CD4-positive, alpha-beta memory T cell (primary cell): Measurements from ENCODE around the gene CEP152. TPM values are rescaled to one million over a fixed set of nuclear protein-coding genes. Genes with fewer than 3 reads are reported as not detected.

Experiments used
- CTCF ChIA-PET: fragments of 350-600 bp; sonication (Branson Sonifier 250); formaldehyde crosslinking; loops from one replicate; lab custom pipeline; 2021; ENCODE audit warnings: inconsistent platforms; ENCODE audit not compliant: partially characterized antibody; lab: Charles Lee
- POLR2A ChIA-PET: fragments of 350-600 bp; sonication (Branson Sonifier 250); formaldehyde crosslinking; loops from one replicate; lab custom pipeline; 2021; ENCODE audit not compliant: partially characterized antibody; lab: Charles Lee
- DNase-seq, 5 donors: peaks; one replicate each; pipeline versions ENCODE4 v3.0.0 to v3.0.0-alpha.2; 2020 to 2022; ENCODE audit warnings: mixed read lengths in 1 of 5
- H3K27ac ChIP-seq: one replicate; pipeline ENCODE4 v1.7.0; 2013; ENCODE audit warnings: low read depth, low read length
- H3K27me3 ChIP-seq: 2 replicates; pipeline ENCODE4 v1.7.0; 2013; ENCODE audit warnings: mild to moderate bottlenecking, low read length, moderate library complexity; ENCODE audit not compliant: insufficient read depth
- H3K36me3 ChIP-seq: 2 replicates; pipeline ENCODE4 v1.7.0; 2013; ENCODE audit warnings: mild to moderate bottlenecking, low read length, moderate library complexity; ENCODE audit not compliant: insufficient read depth
- H3K4me1 ChIP-seq: 2 replicates; pipeline ENCODE4 v1.7.0; 2013; ENCODE audit warnings: mild to moderate bottlenecking, low read length, moderate library complexity; ENCODE audit not compliant: insufficient read depth
- H3K4me3 ChIP-seq, 2 donors: one replicate each; pipeline ENCODE4 v1.7.0; 2013; ENCODE audit warnings: low read length in 2 of 2, mild to moderate bottlenecking in 1 of 2
- H3K9me3 ChIP-seq, 2 donors: one replicate each; pipeline ENCODE4 v1.7.0; 2013; ENCODE audit warnings: low read length in 2 of 2, control low read depth in 1 of 2; ENCODE audit not compliant: control insufficient read depth in 1 of 2
- H3K27ac Mint-ChIP-seq, 7 donors: one replicate each; pipeline ENCODE4 v1.8.0; 2020 to 2021; ENCODE audit warnings: mixed read lengths in 7 of 7, mild to moderate bottlenecking in 6 of 7, inconsistent platforms in 3 of 7, moderate library complexity in 3 of 7
- H3K27me3 Mint-ChIP-seq, 2 donors: one replicate each; pipeline ENCODE4 v1.8.0; 2020 to 2021; ENCODE audit warnings: mixed read lengths in 2 of 2
- H3K36me3 Mint-ChIP-seq, 2 donors: one replicate each; pipeline ENCODE4 v1.8.0; 2020 to 2021; ENCODE audit warnings: mixed read lengths in 2 of 2, inconsistent platforms in 1 of 2, mild to moderate bottlenecking in 1 of 2
- H3K4me1 Mint-ChIP-seq, 4 donors: one replicate each; pipeline ENCODE4 v1.8.0; 2020 to 2021; ENCODE audit warnings: mixed read lengths in 4 of 4, mild to moderate bottlenecking in 1 of 4
- H3K4me3 Mint-ChIP-seq, 8 donors: one replicate each; pipeline ENCODE4 v1.8.0; 2020 to 2021; ENCODE audit warnings: mixed read lengths in 8 of 8, mild to moderate bottlenecking in 7 of 8, moderate library complexity in 6 of 8, inconsistent platforms in 3 of 8
- H3K9me3 Mint-ChIP-seq, 8 donors: one replicate each; pipeline ENCODE4 v1.8.0; 2020 to 2021; ENCODE audit warnings: mixed read lengths in 8 of 8, mild to moderate bottlenecking in 5 of 8, inconsistent platforms in 3 of 8, moderate library complexity in 1 of 8
- intact Hi-C: fragments of 100-400 bp; cut with micrococcal nuclease; formaldehyde crosslinking; loops from one replicate; pipeline ENCODE4 v1.15.1; 2023
- polyA plus RNA-seq, 2 donors: library from polyadenylated mRNA; unstranded; fragments of 300-500 nt; fragmentation: Illumina TruSeq; gene quantifications; one replicate each; pipeline ENCODE4 v1.2.3, GENCODE V29; 2021
- total RNA-seq, 2 experiments: library from RNA; stranded (reverse); gene quantifications; one replicate each; pipeline ENCODE4 v1.2.3, GENCODE V29; 2021

The CEP152 gene
- total and polyA plus RNA-seq, 4 experiments from 2014 or later, result 3.0 to 15.3 (median 11.3) TPM

DNA sequence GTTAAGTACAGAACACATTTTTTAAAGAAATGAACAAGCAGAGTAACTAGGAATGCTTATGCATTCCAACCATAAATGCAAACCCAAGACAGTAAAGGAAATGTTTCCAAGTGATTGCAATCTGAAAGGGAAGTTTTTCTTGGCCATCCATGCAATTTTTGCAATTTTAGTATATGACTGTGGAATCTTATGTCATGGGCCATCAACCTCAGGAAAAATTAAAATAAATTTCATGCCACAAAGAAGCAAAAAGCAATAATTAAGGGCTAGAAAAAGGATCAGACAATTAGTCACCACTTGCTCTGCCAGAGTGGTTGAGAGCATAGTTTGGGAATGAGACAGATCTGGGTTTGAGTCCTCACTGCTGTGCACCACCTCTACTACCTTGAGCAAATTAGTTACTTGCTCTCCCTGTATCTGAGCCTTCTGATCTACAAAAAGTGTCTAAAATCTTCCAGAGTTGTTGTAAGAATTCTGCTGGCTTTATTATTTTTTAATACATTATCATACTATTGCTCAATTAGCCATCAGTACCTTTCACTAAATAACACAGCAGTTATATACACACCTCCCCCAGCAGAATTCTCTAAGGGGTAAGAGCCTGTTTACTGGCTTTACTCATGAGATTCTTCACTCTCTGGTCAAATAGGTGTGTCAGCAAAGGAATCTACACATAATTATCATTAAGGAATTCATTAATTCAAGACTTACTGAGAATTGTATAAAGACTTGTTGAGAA is 115.6 kb downstream of the CEP152 start:
- H3K36me3 Mint-ChIP-seq, result no peaks in the 10 kb centered on the region
- H3K9me3 Mint-ChIP-seq, result peaks cover 0 to 3% (median 0%) of the 10 kb centered on the region in 8 donors
- Histone ChIP-seq H3K27ac (no peak overlapping the region), H3K9me3 (no peaks in the 10 kb centered on the region), H3K4me1 (no peaks in the 10 kb centered on the region), H3K27me3 (no peaks in the 10 kb centered on the region), H3K36me3 (no peaks in the 10 kb centered on the region), H3K4me3 (no peak overlapping the region)
- CTCF ChIA-PET, result no interaction called here
- no peaks in the 10 kb centered on the region for H3K27me3 Mint-ChIP-seq
- H3K4me3 Mint-ChIP-seq, result no peak overlapping the region
- no peak overlapping the region for H3K27ac Mint-ChIP-seq
- intact Hi-C loops, result no loop called here
- no peak for DNase-seq
- POLR2A ChIA-PET, result no interaction called here
- H3K4me1 Mint-ChIP-seq, result no peaks in the 10 kb centered on the region

DNA sequence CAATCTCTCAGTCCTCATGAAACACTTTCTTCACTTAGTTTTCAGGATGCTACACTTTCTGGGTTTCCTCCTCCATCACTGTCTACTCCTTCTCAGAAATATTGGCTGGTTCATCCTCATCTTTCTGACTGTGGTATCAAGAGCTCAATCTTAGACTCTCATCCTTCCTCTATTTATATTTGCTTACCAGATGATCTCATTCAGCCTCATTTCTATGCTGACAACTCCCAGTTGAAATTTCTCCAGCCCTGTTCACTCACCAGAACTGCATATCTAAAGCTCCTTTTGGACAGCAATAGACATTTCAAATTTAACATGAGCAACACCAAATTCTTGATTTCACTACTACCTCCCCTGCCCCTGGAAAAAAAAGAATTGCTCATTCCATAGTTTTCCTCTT is 117.4 kb downstream of the CEP152 start:
- CTCF ChIA-PET, result no interaction called here
- no peaks in the 10 kb centered on the region for H3K36me3 Mint-ChIP-seq
- no peaks in the 10 kb centered on the region for H3K9me3 ChIP-seq
- intact Hi-C loops, result no loop called here
- H3K4me3 ChIP-seq, result no peak overlapping the region
- POLR2A ChIA-PET, result no interaction called here
- no peak for DNase-seq
- no peak overlapping the region for H3K27ac ChIP-seq
- H3K4me1 Mint-ChIP-seq, result no peaks in the 10 kb centered on the region
- no peak overlapping the region for H3K27ac Mint-ChIP-seq
- no peaks in the 10 kb centered on the region for H3K27me3 ChIP-seq
- no peaks in the 10 kb centered on the region for H3K4me1 ChIP-seq
- H3K27me3 Mint-ChIP-seq, result no peaks in the 10 kb centered on the region
- no peak overlapping the region for H3K4me3 Mint-ChIP-seq
- H3K36me3 ChIP-seq, result no peaks in the 10 kb centered on the region
- H3K9me3 Mint-ChIP-seq, result peaks cover 0 to 3% (median 0%) of the 10 kb centered on the region in 8 donors

DNA sequence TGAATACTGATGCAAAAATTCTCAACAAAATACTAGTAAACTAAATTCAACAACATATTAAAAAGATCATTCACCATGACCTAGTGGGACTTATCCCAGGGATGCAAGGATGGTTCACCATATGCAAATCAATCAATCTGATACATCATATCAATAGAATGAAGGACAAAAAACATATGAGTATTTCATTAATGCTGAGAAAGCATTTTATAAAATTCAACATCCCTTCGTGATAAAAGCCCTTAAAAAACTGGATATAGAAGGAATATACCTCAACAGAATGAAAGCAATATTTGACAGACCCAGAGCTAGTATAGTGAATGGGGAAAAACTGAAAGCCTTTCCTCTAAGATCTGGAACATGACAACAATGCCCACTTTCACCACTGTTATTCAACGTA is 122.4 kb downstream of the CEP152 start:
- no peak overlapping the region for H3K27ac Mint-ChIP-seq

More for the DNA sequence above, 122.4 kb downstream of the CEP152 start:
- no peak overlapping the region for H3K27ac ChIP-seq
- no peaks in the 10 kb centered on the region for H3K27me3 ChIP-seq
- H3K9me3 ChIP-seq, result no peaks in the 10 kb centered on the region
- no peaks in the 10 kb centered on the region for H3K27me3 Mint-ChIP-seq
- H3K4me3 Mint-ChIP-seq, result no peak overlapping the region
- peaks cover 0 to 3% of the 10 kb centered on the region in 2 donors for H3K36me3 Mint-ChIP-seq
- intact Hi-C loops, result no loop called here
- H3K4me3 ChIP-seq, result no peak overlapping the region
- ChIA-PET POLR2A (no interaction called here), CTCF (no interaction called here)
- no peaks in the 10 kb centered on the region for H3K4me1 Mint-ChIP-seq
- H3K9me3 Mint-ChIP-seq, result peaks cover 0 to 11% (median 3%) of the 10 kb centered on the region in 8 donors
- H3K4me1 ChIP-seq, result no peaks in the 10 kb centered on the region
- no peak for DNase-seq
- no peaks in the 10 kb centered on the region for H3K36me3 ChIP-seq

Other genes with a start within 250 kb of the CEP152 start
- gene FBN1, start 165.4 kb downstream of the CEP152 start, total RNA-seq, result under 1 TPM; 0.20 to 0.22 TPM
- gene FBN1, start 165.4 kb downstream of the CEP152 start, polyA plus RNA-seq, result not detected
- gene EID1, start 67.1 kb upstream of the CEP152 start, total RNA-seq, result 10 to 100 TPM; 76.0 to 91.2 TPM
- 100 to 1,000 TPM; 190 to 245 TPM for gene EID1, start 67.1 kb upstream of the CEP152 start, polyA plus RNA-seq
- under 1 TPM; 0.28 to 0.29 TPM for gene SHC4, start 152.8 kb upstream of the CEP152 start, total RNA-seq
- gene SHC4, start 152.8 kb upstream of the CEP152 start, polyA plus RNA-seq, result not detected
- gene SECISBP2L, start 235.4 kb upstream of the CEP152 start, total RNA-seq, result 10 to 100 TPM; 64.3 to 72.9 TPM
- 10 to 100 TPM in 1 of 2 donors, 1 to 10 TPM in 1; 9.1 to 22.3 TPM for gene SECISBP2L, start 235.4 kb upstream of the CEP152 start, polyA plus RNA-seq